Natural killer cell treated with Interleukin-12 subunit alpha and Interleukin-12 subunit beta and Interleukin-15 and Interleukin-18, amount 100 ng/mL, for 72 hours (primary cell): Measurements from ENCODE around the gene STX1B. TPM values are rescaled to one million over a fixed set of nuclear protein-coding genes. Genes with fewer than 3 reads are reported as not detected.

Source experiments
- ATAC-seq, 2 donors: fragments of 150-1000 bp; cut with Tn5 transposase in 1 of 2; sonication (Bioruptor Pico), chemical (Tn5 transposase) in 1 of 2; 2 replicates each; pipeline ENCODE4 v1.10.0; 2021
- DNase-seq: peaks from one replicate; pipeline ENCODE4 v3.0.0; 2022; ENCODE audit warnings: low spot score
- H3K27ac Mint-ChIP-seq, 2 donors: 1 replicate in 1 of 2; 2 replicates in 1 of 2; pipeline ENCODE4 v1.8.0; 2022; ENCODE audit warnings: mixed read lengths in 2 of 2, mild to moderate bottlenecking in 1 of 2, moderate library complexity in 1 of 2
- H3K27me3 Mint-ChIP-seq, 2 donors: 1 replicate in 1 of 2; 2 replicates in 1 of 2; pipeline ENCODE4 v1.8.0; 2022; ENCODE audit warnings: mixed read lengths in 2 of 2
- H3K36me3 Mint-ChIP-seq: one replicate; pipeline ENCODE4 v1.8.0; 2022; ENCODE audit warnings: mixed read lengths
- H3K4me1 Mint-ChIP-seq, 2 donors: 1 replicate in 1 of 2; 2 replicates in 1 of 2; pipeline ENCODE4 v1.8.0; 2022; ENCODE audit warnings: low read depth in 2 of 2, mixed read lengths in 2 of 2, mild to moderate bottlenecking in 1 of 2
- H3K4me3 Mint-ChIP-seq: one replicate; pipeline ENCODE4 v1.8.0; 2022; ENCODE audit warnings: mixed read lengths
- H3K9me3 Mint-ChIP-seq: 2 replicates; pipeline ENCODE4 v1.8.0; 2022; ENCODE audit warnings: mixed read lengths
- total RNA-seq, 2 donors: library from RNA; stranded (reverse); gene quantifications; one replicate each; pipeline ENCODE4 v1.2.3, GENCODE V29; 2022

Gene STX1B
- under 1 TPM; 0.05 to 0.50 TPM for total RNA-seq

GRCh38 chr16:31010585-31011325 lies at the start of gene STX1B:
TSS of gene STX1B (minus strand) at chr16:31010638. CDS start at chr16:31010396, 242 bp downstream.
- peaks cover 6 to 15% of the 10 kb centered on the region in 2 donors for H3K4me1 Mint-ChIP-seq
- no peaks in the 10 kb centered on the region for H3K36me3 Mint-ChIP-seq
- peak within 1 kb of the TSS; percentile 45 for H3K4me3 Mint-ChIP-seq
- H3K9me3 Mint-ChIP-seq, result no peaks in the 10 kb centered on the region
- H3K27me3 Mint-ChIP-seq, result peaks cover 39 to 45% of the 10 kb centered on the region in 2 donors
- DNase-seq (no peak), ATAC-seq (peak in 1 of 2 donors; percentile 31)
- H3K27ac Mint-ChIP-seq, result no peak within 1 kb of the TSS

- DNase-seq (no peak), ATAC-seq (no peak)
- Mint-ChIP-seq H3K36me3 (no peaks in the 10 kb centered on the region), H3K4me1 (peaks cover 8 to 9% of the 10 kb centered on the region in 2 donors), H3K27ac (no peak overlapping the region), H3K27me3 (no peaks in the 10 kb centered on the region), H3K4me3 (no peak overlapping the region), H3K9me3 (no peaks in the 10 kb centered on the region)
Observed at GRCh38 chr16:31055613-31056012, 45.2 kb upstream of the STX1B start.

- H3K27me3 Mint-ChIP-seq, result no peaks in the 10 kb centered on the region
Observed at GRCh38 chr16:31052114-31052513, 41.7 kb upstream of the STX1B start.

DNA sequence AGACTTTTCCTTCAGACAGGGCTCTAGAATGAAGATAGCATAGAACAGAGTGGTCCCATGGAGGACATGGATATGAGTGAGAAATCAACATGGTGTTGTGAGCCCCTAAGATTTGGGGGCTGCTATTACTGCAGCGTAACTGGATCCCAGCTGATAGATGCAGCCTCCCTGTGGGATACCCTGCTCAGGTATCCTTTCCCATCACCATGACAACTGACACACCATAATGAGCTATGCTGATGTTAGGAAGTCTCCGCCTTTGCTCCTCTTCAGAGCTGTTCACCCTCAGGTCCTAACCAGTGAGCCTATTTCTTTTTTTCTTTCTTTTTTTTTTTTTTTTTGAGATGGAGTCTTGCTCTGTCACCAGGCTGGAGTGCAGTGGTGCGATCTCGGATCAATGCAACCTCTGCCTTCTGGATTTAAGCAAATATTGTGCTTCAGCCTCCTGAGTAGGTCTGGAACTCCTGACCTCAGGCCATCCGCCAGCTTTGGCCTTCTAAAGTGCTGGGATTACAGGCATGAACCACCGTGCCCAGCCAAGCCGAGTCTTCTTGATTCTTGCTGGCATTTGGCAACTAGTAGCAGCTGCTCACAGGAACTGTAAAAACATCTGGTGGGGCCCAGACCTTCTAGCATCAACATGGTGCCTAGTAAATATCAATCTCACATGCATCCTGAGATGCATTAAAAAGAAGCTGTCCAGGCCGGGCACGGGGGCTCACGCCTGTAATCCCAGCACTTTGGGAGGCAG lies 40.0 kb upstream of the STX1B start:
- ATAC-seq, result no peak
- no peak overlapping the region for H3K4me3 Mint-ChIP-seq
- peaks cover 3 to 9% of the 10 kb centered on the region in 2 donors for H3K4me1 Mint-ChIP-seq
- H3K27ac Mint-ChIP-seq, result no peak overlapping the region
- H3K9me3 Mint-ChIP-seq, result no peaks in the 10 kb centered on the region
- H3K36me3 Mint-ChIP-seq, result no peaks in the 10 kb centered on the region
- H3K27me3 Mint-ChIP-seq, result no peaks in the 10 kb centered on the region
- DNase-seq, result no peak

More at GRCh38 chr16:31052114-31052513, 41.7 kb upstream of the STX1B start:
- H3K4me1 Mint-ChIP-seq, result peaks cover 3 to 9% of the 10 kb centered on the region in 2 donors
- H3K9me3 Mint-ChIP-seq, result no peaks in the 10 kb centered on the region
- DNase-seq (no peak), ATAC-seq (peak in 1 of 2 donors; percentile 48)
- no peak overlapping the region for H3K27ac Mint-ChIP-seq
- H3K36me3 Mint-ChIP-seq, result no peaks in the 10 kb centered on the region
- no peak overlapping the region for H3K4me3 Mint-ChIP-seq

GRCh38 chr16:31043898-31044481 lies 33.6 kb upstream of the STX1B start:
- H3K36me3 Mint-ChIP-seq, result no peaks in the 10 kb centered on the region
- no peak for DNase-seq
- H3K9me3 Mint-ChIP-seq, result no peaks in the 10 kb centered on the region
- H3K4me3 Mint-ChIP-seq, result no peak overlapping the region
- H3K27ac Mint-ChIP-seq, result no peak overlapping the region
- H3K4me1 Mint-ChIP-seq, result no peaks in the 10 kb centered on the region
- ATAC-seq, result no peak
- H3K27me3 Mint-ChIP-seq, result no peaks in the 10 kb centered on the region

DNA sequence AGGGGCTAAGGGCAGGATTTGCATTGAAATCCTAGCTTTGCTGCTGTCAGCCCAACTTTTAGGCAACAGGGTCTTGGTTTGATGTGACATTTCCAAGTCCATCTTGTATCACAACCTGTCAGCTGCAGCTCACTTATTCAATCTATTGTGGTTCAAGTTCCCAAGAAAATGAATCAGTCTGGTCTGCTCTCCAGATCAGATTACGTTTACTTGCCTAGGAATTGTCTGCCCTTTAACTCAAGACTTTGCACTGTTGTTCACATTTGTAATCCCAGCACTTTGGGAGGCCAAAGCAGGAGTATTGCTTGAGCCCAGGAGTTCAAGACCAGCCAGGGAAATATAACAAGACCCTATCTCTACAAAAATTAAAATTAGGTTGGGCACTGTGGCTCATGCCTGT lies 32.9 kb upstream of the STX1B start:
- Mint-ChIP-seq H3K9me3 (no peaks in the 10 kb centered on the region), H3K36me3 (no peaks in the 10 kb centered on the region), H3K27me3 (no peaks in the 10 kb centered on the region), H3K27ac (no peak overlapping the region), H3K4me1 (no peaks in the 10 kb centered on the region), H3K4me3 (no peak overlapping the region)
- DNase-seq, result no peak
- no peak for ATAC-seq

DNA sequence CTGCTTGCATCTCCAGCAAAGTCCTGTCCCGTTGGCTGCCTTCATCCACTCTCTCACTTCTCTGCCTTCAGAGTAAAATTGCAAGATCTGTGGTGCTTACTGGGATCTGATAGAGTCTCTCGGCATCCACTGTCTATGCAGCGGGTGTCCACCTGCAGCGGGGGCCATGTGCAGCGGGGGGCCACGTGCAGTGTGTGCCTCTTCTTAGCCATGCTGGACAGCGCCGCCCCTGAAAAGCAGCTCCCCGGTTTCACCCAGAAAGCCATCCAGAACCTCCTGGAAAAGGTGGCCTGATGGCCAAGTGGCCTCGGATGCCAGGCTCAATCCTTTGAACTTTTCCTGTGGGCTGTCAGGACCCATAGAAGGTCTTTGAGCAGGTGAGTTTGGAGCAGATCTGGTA lies 32.4 kb upstream of the STX1B start:
- DNase-seq (no peak), ATAC-seq (no peak)
- H3K4me3 Mint-ChIP-seq, result no peak overlapping the region
- H3K27ac Mint-ChIP-seq, result no peak overlapping the region
- H3K9me3 Mint-ChIP-seq, result no peaks in the 10 kb centered on the region
- no peaks in the 10 kb centered on the region for H3K4me1 Mint-ChIP-seq
- no peaks in the 10 kb centered on the region for H3K36me3 Mint-ChIP-seq
- H3K27me3 Mint-ChIP-seq, result no peaks in the 10 kb centered on the region

DNA sequence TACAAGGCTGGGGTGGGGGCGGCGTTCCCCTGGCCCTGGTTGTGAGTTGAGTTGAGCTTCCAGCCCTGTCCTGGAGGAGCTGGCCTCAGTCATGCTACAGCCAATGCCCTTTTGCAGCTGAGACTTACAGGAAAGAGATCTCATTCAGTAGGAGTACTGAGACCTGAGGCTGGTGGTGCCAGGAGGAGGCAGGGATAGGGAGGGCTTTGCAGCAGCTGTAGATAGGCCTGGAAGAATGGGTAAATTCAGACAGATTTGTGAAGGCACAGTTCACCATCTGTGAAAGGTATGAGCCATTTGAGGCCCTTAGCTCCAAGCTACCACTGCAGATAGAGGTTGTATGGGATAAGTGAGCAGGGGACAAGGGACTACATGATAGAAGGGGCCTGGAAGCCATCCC lies 28.6 kb upstream of the STX1B start:
- Mint-ChIP-seq H3K27ac (no peak overlapping the region), H3K27me3 (no peaks in the 10 kb centered on the region), H3K4me1 (peaks cover 15 to 18% of the 10 kb centered on the region in 2 donors), H3K36me3 (peaks cover 6% of the 10 kb centered on the region), H3K4me3 (no peak overlapping the region), H3K9me3 (no peaks in the 10 kb centered on the region)
- no peak for ATAC-seq
- no peak for DNase-seq

GRCh38 chr16:31036691-31037090 lies 26.3 kb upstream of the STX1B start:
- DNase-seq (no peak), ATAC-seq (no peak)
- Mint-ChIP-seq H3K27me3 (no peaks in the 10 kb centered on the region), H3K9me3 (no peaks in the 10 kb centered on the region), H3K4me1 (peaks cover 24% of the 10 kb centered on the region in 2 donors), H3K4me3 (no peak overlapping the region), H3K36me3 (peaks cover 6% of the 10 kb centered on the region), H3K27ac (peak overlapping the region in 1 of 2 donors; percentile 14)

GRCh38 chr16:31033709-31034492 lies 23.5 kb upstream of the STX1B start:
- DNase-seq (peak; percentile 90), ATAC-seq (peak; percentile 65 to 80)
- H3K27ac Mint-ChIP-seq, result peak overlapping the region; percentile 90 to 91
- peaks cover 6% of the 10 kb centered on the region for H3K36me3 Mint-ChIP-seq
- no peaks in the 10 kb centered on the region for H3K27me3 Mint-ChIP-seq
- peak overlapping the region; percentile 99 for H3K4me3 Mint-ChIP-seq
- H3K4me1 Mint-ChIP-seq, result peaks cover 24% of the 10 kb centered on the region in 2 donors
- no peaks in the 10 kb centered on the region for H3K9me3 Mint-ChIP-seq

DNA sequence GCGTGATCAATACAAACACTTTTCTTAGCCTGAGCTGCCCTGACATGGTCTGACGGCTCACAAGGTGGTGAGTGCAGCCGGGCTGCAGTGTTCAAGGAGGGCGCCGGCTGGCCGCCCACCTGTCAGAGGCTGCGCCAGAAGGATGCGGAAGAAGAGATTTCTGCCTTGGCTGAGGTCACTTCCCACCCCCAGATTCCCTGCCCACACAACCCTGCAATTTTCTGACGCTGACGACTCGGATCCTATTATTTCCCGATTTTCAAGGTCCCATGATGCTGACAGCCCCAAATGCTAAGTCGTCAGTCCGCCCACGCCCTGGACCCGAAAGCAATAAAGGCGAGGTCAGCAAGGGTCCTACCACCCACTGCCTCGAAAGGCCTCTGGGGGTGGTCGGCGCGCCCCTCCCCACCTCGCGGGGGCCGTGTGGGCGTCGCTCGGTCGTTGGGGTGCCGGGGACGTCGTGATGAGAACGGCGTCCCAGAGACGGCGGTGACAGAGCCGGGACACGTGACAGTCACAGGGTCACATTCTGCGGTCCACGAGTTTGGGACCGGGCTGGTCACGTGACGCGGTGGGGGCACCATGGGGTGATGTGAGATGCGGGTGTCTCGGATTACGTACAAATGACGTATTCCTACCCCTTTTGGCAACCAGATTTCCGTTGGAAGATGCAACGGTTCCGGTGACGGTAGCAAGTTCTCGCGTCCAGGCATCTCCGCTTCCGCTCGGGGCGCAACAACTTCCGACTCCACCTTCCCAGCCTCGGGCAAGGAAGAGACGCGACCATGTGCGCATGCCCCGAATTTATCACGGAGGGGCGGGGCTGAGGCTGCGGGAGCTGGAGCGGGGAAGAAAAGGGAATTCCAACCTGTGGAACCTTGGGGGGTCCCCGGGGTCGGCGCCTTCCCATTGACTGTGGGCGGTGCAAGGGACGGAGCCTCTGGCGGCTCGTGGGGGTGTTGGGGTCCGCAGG lies 22.6 kb upstream of the STX1B start, which contains the start of gene STX4:
Gene STX4 (plus strand): TSS at position 823 of the 973 bp plus-strand sequence. CDS start 248 bp downstream, outside the sequence.
- peaks cover 6% of the 10 kb centered on the region for H3K36me3 Mint-ChIP-seq
- peak; percentile 87 to 92 for ATAC-seq
- H3K4me1 Mint-ChIP-seq, result peaks cover 24% of the 10 kb centered on the region in 2 donors

DNA sequence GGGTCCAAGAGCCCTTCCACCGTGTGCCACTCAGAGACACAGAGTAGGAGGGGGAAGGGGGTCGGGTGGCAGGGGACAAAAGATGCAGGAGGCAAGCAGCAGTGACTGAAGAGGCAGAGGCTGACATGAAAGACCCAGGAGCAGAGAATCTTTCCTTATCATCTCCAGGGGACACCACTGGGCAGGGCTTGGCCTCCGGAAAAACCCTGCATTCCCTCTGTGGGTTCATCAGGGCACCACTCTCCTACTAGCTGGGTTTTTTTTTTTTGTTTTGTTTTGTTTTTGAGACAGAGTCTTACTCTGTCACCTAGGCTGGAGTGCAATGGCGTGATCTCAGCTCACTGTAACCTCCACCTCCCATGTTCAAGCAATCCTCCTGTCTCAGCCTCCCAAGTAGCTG lies 20.8 kb upstream of the STX1B start:
- Mint-ChIP-seq H3K4me3 (no peak overlapping the region), H3K9me3 (no peaks in the 10 kb centered on the region), H3K4me1 (peaks cover 19 to 21% of the 10 kb centered on the region in 2 donors), H3K27me3 (no peaks in the 10 kb centered on the region), H3K36me3 (peaks cover under 1% of the 10 kb centered on the region), H3K27ac (peak overlapping the region; percentile 90 to 91)
- DNase-seq, result no peak
- no peak for ATAC-seq

More for the DNA sequence above, 22.6 kb upstream of the STX1B start, which contains the start of gene STX4:
- Mint-ChIP-seq H3K27ac (peak within 1 kb of the TSS; percentile 90 to 91), H3K27me3 (no peaks in the 10 kb centered on the region), H3K9me3 (no peaks in the 10 kb centered on the region), H3K4me3 (peak within 1 kb of the TSS; percentile 99)
- peak; percentile 97 for DNase-seq
